Eye (tissue), 1 donor: Measurements from ENCODE around the gene EIF5B.
A peak's percentile ranks its signal among the peaks of the same experiment; 100 is the strongest.
"Not testable (repeated sequence)": the region's sequence is repeated elsewhere in the genome, so short reads cannot be mapped to it uniquely, and the experiment has no call there.

ENCODE experiments used
- DNase-seq: peaks from one replicate; pipeline ENCODE4 v3.0.0-alpha.2; 2015

EIF5B gene

DNA sequence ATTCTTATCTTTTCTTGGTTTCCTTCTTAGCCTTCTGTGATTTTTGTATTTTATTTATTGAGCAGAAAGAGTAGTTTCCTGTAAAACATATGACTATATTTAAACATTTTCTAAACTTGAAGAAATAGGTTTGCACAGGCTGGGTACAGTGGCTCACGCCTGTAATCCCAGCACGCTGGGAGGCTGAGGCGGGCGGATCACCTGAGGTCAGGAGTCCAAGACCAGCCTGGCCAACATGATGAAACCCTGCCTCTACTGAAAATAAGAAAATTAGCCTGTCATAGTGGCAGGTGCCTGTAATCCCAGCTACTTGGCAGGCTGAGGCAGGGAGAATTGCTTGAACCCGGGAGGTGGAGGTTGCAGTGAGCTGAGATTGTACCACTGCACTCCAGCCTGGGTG, 31.7 kb downstream of the EIF5B start:
- not testable (repeated sequence) for DNase-seq

DNA sequence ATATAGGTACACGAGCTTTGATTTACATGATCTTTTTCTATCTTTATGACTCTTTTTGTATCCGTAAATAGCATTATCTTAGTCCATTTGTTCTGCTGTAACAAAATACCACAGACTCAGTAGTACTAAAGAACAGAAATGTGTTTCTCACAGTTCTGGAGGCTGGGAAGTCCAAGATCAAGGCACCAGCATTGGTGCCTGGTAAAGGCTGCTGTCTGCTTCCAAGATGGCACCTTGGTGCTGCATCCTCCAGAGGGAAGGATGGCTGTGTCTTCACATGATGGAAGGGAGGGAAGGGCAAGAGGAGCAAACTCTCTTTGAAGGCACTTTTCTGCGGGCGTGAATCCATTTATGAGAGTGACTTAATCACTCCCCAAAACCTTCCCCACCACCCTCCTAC, 36.0 kb downstream of the EIF5B start:
- DNase-seq = no peak

DNA sequence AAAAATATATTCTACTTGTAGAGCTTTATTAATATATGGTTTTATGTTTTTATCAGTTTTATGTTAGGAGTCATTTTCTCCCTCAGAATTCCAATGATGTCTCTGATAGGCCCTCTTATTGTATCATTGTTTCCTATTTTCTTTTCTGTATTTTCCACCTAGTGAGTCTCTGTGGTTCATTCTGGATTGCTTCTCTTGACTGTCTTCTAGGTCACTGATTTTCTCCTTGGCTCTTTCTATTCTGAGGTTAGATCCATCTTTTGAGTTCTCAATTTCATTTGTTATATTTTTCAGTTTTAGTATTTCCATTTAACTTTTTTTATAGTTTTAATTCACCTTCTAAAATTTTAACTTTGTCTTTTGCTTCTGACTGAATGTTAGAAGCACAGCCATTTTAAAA, 37.6 kb downstream of the EIF5B start:
- no peak for DNase-seq

DNA sequence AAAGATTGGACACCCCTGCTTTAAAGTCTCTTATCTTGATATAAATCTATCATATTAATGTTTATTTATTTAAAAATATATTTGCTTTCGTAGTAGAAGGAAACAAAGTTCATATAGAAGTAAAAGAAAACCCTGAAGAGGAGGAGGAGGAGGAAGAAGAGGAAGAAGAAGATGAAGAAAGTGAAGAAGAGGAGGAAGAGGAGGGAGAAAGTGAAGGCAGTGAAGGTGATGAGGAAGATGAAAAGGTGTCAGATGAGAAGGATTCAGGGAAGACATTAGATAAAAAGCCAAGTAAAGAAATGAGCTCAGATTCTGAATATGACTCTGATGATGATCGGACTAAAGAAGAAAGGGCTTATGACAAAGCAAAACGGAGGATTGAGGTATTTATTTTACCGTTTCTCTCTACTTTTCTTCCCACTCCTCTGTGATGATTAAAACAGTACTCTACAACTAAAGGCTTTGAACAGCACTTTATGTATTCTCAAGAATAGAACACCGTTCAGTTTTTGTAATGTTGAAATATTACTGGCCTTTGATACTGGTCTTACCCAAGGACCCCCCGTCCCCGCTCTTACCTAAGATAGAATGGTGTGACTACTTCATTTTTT, 39.2 kb downstream of the EIF5B start:
- DNase-seq = no peak

DNA sequence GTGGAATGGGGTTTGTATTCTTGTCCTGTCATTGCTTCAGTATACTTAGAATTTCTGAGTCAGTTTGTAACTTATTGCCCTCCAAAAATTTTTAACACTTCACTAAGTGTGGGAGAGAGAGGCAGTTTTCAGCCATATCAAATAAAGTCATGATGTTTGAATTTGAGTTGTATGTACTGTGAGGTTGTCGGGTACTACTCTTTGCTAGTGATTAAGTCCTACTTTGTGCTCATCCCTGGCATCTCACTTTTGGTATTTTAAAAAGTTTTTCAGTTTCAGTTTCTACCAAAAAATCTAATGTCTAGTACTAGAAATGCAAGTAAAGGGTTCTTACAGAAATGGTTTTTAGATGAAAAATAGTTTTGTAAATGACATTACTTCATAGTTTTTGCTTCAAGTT, 40.7 kb downstream of the EIF5B start:
- DNase-seq = no peak

DNA sequence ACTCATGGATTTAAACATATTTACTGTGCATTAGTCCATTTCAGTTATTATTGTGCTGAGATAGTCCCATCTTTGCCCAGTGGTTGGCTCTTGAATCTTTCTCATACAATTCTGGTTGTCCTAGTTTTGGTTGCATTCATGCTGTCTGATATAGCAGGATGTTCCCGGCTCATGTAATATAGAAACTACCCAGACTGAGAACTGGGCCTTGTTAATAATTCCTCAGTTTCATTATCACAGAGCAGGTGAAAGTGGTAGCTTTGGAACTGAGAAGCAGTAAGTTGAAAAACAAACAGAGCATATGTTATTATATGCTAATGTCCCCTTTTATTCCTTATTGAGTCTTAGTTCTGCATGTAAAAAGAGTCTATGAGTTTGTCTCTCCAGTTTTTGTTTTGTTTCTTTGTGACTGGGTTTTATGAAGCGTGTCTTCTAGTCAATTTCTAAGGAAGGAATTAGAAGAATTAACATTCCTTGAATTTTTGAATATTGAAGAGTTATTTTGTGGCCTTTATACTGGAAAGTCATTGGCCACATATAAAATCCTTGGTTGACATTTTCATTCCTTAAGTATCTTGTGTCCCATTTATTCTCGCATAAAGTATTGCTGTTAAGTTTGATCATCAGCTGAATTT, 43.3 kb downstream of the EIF5B start:
- no peak for DNase-seq

DNA sequence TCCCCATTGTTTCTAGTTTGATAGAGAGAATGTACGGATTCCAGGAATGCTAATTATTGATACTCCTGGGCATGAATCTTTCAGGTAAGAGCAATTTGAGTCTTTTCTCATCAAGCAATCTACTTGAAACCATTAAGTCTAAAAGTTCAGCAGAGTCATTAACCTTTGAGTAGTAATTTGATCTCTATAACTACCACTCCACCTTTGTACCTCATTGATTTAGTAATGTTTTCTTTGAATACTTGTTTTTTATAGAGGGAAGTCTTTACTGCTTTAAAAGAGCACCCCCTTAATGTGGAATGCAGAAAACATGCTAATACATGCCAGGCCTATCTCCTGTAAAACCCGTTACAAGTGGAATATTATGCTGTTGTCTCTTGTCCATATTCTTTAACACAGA, 45.0 kb downstream of the EIF5B start:
- DNase-seq = no peak

DNA sequence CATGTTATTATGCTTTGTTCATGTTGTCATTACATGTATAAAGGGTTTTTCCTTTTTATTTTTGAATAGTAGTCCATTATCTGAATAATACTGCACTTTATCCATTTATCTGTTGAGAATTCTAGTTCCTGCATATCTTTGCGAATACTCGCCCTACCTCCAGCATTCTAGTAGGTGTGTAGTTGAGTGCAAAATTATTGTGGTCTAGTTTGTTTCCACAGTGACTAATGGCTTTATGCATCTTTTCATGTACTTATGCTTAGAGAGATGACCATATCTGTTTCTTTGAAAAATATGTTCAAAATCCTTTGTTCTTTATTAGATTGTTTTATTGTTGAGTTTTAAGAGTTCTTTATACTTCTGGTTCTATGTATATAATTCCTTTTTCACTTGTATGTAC, 48.8 kb downstream of the EIF5B start:
- no peak for DNase-seq

DNA sequence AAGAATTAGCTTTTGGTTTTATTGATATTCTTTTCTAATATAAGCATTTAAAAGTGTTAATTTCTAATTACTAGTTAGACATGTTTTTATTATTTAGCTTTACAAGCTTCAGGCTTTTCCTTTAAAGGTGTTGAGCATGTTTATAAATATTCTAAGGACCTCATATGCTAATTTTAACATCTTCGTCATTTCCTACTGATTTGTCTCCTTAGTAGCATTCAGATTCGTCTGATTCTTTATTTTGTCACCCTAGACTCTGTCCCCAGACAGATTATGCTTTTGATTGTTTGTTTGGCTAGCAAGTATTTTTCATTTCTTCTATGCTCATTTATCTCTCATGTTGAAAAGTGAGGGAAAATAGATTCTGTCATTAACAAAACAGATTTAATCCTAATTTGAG, 51.7 kb downstream of the EIF5B start:
- no peak for DNase-seq

DNA sequence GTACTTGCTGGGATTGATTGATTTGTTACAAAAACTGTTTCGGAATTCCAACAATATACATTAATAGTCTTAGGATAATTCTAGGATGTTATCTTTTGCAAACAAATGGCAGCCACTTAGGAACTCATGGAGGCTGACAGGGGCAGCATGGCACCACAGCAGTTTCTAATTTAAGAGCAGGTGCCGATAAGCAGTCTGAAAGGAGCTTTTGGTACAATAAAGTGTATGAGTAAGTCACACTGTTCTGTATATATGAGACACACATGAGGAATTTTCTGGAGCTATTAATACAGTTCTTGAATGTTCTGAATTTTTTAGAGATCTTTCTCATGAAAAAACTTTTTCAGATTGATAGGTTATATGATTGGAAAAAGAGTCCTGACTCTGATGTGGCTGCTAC, 52.2 kb downstream of the EIF5B start:
- no peak for DNase-seq

DNA sequence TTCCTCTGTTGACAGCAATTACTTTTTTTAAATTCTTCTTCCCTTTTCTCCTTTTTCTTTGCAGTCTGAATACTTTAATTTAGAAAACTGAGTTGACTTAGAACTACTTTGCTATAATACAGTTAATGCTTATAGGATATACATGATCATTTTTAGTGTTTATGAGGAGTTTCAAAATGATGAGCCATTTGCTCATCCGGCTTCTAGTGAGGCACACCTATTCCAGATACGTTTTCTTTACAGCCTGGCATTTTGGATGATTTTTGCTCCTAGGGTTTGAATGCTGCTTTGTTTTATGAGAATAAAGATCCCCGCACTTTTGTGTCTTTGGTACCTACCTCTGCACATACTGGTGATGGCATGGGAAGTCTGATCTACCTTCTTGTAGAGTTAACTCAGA, 52.8 kb downstream of the EIF5B start:
- DNase-seq = no peak

DNA sequence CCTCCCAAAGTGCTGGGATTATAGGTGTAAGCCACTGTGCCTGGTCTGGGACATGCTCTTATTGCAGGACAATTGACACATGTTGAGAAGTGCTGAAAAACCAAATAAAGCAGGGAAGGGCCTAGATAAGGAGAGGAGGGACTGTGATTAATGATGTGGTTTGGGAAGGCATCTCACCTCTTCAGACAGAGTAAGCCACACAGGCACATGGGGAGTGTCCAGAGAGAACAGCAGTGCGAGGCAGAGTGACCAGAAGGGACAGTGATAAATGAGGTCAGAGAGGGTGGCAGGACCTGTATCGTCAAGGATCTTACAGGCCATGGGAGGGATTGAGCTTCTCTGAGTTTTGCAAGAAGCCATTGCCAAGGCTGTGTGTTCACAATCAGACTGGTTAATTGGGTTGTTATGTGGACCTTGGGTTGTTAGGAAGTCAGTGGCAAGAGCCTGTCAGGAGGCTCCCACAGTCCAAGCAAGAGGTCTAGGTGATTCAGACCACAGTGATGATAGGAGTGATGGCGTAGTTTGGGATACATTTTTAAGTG, 58.5 kb downstream of the EIF5B start:
- DNase-seq = no peak

DNA sequence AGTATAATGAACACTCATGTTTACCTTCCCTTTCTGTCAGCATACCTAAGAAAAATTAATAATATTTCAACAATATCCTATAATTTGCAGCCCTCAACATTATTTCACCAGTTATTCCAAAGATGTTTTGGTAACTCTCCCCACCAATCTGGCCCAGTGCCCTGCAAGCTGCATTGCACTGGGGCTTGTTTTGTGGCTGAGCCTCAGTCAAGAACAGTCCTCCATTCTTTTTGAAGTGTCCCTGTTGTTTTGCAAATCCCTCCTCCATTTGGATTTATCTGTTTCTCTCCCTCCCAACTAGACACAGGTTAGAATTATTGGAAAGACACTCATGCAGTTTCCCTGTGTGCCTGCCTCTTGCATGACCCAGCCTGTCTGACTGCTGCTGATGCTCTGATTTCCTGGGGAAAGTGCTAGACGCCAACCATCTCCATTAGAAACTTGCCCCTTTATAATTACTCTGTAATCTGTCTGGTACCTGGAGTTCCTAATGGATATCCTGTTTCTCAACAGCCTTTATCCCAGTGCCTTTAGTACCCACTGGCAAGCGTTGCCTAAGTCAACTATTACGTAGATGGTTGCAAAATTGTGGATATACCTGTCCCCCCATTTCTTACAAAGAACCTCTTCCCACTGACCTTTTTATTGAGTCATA, 60.2 kb downstream of the EIF5B start:
- no peak for DNase-seq

DNA sequence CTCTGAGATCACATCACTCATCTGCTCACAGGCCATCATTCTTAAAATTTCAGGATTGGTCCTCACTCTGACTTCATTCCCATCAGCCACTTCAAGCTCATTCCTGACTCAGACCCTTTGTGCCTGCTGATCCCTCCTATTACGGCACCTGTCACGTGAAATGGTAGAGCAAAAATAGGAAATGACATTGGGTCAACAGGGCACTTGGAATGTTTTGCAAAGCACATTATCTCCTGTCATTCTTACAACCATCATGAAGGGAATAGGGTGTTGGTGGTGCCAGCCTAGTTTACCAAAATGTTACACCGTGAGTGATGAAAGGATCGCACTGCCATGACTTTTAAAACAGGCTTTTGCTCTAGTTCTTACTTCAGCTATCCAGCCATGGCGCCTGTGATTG, 61.1 kb downstream of the EIF5B start:
- DNase-seq = peak; percentile 32

DNA sequence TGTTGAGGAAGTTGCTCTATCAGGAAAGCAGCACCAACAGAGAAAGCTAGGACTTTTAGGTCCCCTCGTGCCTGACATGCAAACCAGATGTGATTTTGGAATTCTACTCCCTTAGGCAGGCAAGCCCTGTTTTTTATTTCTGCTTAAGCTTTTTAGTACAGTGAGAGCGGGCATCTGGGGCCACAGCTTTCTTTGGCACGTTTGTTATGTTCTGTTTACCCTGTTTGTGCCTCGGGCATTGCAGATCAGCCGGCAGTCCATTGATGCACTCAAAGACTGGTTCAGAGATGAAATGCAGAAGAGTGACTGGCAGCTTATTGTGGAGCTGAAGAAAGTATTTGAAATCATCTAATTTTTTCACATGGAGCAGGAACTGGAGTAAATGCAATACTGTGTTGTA, 61.9 kb downstream of the EIF5B start:
- DNase-seq = no peak

DNA sequence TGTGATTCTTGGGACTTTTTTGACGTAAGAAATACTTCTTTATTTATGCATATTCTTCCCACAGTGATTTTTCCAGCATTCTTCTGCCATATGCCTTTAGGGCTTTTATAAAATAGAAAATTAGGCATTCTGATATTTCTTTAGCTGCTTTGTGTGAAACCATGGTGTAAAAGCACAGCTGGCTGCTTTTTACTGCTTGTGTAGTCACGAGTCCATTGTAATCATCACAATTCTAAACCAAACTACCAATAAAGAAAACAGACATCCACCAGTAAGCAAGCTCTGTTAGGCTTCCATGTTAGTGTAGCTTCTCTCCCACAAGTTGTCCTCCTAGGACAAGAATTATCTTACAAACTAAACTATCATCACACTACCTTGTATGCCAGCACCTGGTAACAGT, 62.6 kb downstream of the EIF5B start:
- no peak for DNase-seq

DNA sequence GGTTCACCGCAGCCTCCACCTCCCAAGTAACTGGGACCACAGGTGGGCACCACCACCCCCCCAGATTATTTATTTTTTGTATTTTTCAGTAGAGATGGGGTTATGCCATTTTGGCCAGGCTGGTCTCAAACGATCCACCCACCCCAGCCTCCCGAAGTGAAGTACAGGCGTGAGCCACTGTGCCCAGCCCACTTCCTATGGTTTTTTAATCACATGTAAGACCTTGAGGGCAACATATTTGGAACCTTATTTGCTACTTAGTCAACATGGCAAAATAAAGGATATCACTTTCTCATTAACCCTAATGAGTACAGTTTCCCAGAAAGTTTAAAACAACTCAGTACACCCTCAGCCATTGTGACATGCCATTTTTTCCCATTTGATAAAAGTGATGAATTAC, 64.7 kb downstream of the EIF5B start:
- no peak for DNase-seq

DNA sequence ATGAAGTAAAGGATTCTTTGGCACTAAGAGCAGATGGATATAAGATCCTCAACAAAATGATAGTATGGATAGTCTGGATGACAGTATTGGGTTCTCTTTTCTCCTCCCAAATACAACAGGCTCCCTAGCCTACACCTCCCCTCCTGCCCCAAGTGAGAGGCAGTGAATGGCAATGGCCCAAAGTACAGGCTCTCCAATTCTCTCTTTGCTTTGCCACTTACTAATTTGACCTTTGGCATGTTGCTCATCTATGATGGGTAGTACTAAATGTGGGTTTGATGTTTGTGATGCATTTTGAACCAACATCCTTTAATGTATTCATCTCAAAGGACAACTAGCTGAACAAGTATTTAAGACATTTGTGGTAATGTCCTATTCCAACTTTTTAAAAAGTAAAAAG, 65.9 kb downstream of the EIF5B start:
- no peak for DNase-seq

DNA sequence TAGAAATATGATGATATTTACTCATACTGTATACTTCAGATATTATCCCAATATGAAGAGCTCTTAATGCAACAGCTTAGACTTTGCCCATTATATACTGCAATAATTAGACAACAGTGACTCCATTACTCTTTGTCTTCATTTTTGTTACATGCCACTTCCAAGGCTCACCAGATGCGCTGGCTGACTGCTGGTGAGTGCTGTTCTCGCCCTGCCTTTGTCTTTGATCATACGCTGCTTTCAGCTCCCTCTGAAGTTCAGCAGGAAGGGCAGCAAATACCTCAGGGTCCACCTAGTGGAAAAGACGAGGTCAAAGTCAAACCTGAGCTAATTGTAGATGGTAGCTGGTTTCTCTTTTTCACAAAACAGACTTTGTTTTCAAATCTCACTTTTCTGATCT, 66.3 kb downstream of the EIF5B start:
- DNase-seq = peak; percentile 39

DNA sequence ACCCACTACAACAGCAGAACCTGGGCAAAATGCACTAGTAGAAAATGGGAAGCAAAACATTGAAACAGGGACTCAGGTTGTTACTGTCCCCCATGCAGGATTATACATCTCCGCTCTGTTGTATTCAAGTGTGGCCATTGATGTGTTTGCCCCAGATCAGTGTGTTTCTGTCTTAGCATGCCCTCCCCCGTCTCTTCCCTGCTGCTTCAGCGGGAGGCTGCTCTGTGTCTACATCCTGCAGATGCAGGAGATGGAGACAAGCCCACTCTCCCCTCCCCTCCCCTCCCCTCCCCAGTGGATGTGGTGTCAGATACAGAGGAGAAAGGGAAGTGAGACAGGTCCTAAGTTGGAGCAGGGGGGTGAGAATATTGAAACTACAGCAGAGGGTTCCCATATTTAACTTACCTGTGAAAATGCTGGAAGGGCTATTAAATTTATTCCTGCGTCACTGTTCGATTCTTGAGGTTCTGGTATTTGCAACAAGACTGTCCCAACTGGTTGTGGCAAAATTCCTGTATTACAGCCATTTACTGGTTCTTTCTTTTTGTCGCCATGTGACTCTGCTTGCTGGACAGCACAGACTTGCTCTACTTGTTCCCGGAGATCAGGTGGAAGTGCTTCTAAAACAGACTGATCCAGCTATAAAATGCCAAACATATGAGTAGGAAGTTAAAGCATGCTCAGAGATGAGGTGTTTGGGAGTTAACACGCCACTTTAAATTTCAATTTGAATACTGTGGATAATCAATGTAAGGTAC, 67.0 kb downstream of the EIF5B start:
- DNase-seq = no peak

DNA sequence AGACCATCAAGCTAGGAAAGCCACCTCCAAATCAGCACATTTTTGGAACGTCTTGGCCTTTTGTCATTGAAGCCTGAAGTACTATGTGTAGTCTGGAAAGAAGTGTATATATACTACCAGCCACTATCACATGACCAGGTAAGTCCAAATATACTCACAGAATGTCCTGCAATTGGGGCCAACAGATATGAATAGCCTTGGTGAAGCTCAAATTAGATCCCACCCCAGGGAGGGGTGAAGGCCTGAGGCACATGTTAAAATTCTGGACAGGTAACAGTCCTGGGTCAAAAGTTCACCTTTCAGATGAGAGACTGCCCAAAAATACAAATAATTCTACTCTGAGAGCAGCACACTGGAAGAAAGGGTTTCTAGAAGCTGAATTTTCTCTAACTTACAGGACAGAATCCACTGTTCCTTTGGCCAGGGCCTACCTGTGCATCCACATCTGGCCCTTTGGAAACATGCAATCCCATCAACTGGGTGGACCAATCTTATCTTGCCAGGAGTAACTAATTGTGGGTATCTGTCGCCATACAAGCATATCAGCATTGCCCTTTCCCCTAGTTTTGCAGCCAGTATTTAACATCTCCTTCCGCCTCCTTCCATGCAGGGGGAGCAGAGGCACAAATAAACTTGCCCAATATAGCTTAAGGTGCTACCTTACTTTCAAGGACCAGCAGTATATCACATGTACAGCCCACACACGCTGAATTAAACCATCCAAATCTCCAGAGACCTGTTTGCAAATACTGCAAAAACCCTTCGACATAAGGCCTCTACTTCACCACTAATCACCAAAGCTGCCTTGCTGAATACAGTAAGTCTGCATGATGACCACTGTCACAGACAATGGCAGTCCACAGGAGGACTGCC, 67.8 kb downstream of the EIF5B start:
- DNase-seq = no peak

DNA sequence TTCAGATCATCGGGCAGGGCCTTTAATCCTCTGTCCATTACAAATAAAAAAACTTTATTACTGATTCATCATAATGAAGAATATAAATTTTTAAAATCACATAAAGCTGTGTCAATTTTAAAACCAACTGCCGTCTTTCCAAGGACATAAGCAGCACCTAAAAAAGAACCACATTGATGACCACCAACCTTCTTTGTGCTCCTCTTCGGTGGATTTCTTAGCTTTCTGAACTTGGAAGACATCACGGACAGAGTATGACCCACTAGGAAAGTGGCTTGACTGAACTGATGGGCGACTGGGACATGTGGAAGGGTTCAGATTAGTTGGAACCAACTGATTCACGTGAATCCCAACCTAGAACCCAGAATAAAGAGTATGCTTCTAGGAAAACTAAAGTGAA, 68.9 kb downstream of the EIF5B start:
- DNase-seq = no peak

DNA sequence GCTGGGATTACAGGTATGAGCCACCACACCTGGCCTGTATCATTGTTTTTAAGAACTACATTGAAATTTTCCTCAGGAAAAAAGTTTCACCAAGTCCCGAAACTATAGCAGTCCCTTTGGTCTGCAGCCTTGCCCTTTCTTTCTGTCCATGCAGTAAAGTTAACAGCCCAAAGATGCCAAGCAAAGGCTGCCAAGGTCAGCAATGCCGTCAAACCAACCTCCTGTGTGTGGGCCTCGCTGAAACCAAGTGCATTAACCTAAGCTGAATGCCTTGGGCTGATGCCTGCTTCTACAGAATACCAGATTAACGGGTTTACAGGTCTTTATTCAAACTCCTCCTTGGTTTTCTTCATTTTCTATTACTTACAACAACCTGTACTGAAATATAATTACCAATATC, 73.1 kb downstream of the EIF5B start:
- DNase-seq = no peak
